Spleen (tissue), 13 donors: ENCODE data around the gene FMR1NB. TPM values are rescaled to one million over a fixed set of nuclear protein-coding genes. Genes with fewer than 3 reads are reported as not detected.

ENCODE experiments used
- DNase-seq: peaks from one replicate; pipeline ENCODE4 v3.0.0-alpha.2; 2020
- H3K27ac ChIP-seq, 8 donors: fragments of 200-600 bp; sonication (generic) in 7 of 8; 1 replicate in 4 of 8; 2 replicates in 4 of 8; pipeline versions ENCODE4 v1.5.0 to v1.8.0; 2016 to 2021; ENCODE audit warnings: inconsistent platforms in 4 of 8, mild to moderate bottlenecking in 4 of 8, moderate library complexity in 1 of 8
- H3K27me3 ChIP-seq, 7 donors: fragments of 200-600 bp; sonication (generic) in 6 of 7; replicated peaks in 1 of 7; 1 replicate in 4 of 7; 2 replicates in 3 of 7; pipeline versions ENCODE4 v1.5.0 to v1.8.0; 2016 to 2021; ENCODE audit warnings: inconsistent platforms in 3 of 7, mild to moderate bottlenecking in 1 of 7
- H3K36me3 ChIP-seq, 6 donors: fragments of 200-600 bp; sonication (generic) in 5 of 6; 1 replicate in 4 of 6; 2 replicates in 2 of 6; pipeline versions ENCODE4 v1.5.0 to v1.8.0; 2016 to 2021; ENCODE audit warnings: inconsistent platforms in 2 of 6
- H3K4me1 ChIP-seq, 6 donors: fragments of 200-600 bp; sonication (generic) in 5 of 6; 1 replicate in 3 of 6; 2 replicates in 3 of 6; pipeline versions ENCODE4 v1.5.0 to v1.8.0; 2016 to 2021; ENCODE audit warnings: inconsistent platforms in 3 of 6
- H3K4me3 ChIP-seq, 8 donors: fragments of 200-600 bp; sonication (generic) in 7 of 8; 1 replicate in 4 of 8; 2 replicates in 4 of 8; pipeline versions ENCODE4 v1.5.0 to v1.8.0; 2016 to 2021; ENCODE audit warnings: inconsistent platforms in 4 of 8, mild to moderate bottlenecking in 4 of 8, moderate library complexity in 2 of 8
- H3K9me3 ChIP-seq, 8 donors: fragments of 200-600 bp; sonication (generic) in 7 of 8; 1 replicate in 4 of 8; 2 replicates in 4 of 8; pipeline versions ENCODE4 v1.5.0 to v1.8.0; 2016 to 2021; ENCODE audit warnings: inconsistent platforms in 4 of 8
- CTCF ChIP-seq, 11 experiments: fragments of 200-600 bp in 7 of 11; fragments of 450-650 bp in 4 of 11; sonication (generic) in 4 of 11; IDR thresholded peaks in 8 of 11; conservative IDR thresholded peaks in 3 of 11; 1 replicate in 7 of 11; 2 replicates in 4 of 11; pipeline versions ENCODE4 v1.4.0 to v1.8.0; 2016 to 2021; ENCODE audit warnings: antibody characterized with exemption in 11 of 11, inconsistent platforms in 4 of 11, mild to moderate bottlenecking in 1 of 11
- POLR2A ChIP-seq, 3 donors: fragments of 450-650 bp; IDR thresholded peaks; one replicate each; pipeline ENCODE4 v1.5.1; 2017; ENCODE audit warnings: antibody characterized with exemption in 3 of 3, mild to moderate bottlenecking in 1 of 3
- POLR2AphosphoS5 ChIP-seq, 3 donors: sonication (generic); formaldehyde crosslinking; IDR thresholded peaks; one replicate each; pipeline ENCODE4 v1.5.1; 2017; ENCODE audit warnings: antibody characterized with exemption in 3 of 3
- WGBS, 5 donors: extraction: QIAGEN DNeasy Blood & Tissue Kit in 3 of 5; methylation state at CpG; one replicate each; pipeline versions ENCODE4 v1.1.5 to v1.1.7; 2013 to 2018; 5-methylcytosine and 5-hydroxymethylcytosine counted together
- intact Hi-C: fragments of 100-400 bp; cut with DNase I; formaldehyde crosslinking; loops from one replicate; pipeline ENCODE4 v1.15.0; 2023; ENCODE audit warnings: low total_unique reads
- long read RNA-seq, 2 donors: transcript quantifications; one replicate each; lab custom pipeline, GENCODE V29; 2026
- polyA plus RNA-seq, 3 donors: library from polyadenylated mRNA; stranded (reverse); fragments of 200-250 nt; gene quantifications; one replicate each; pipeline ENCODE4 v1.2.1, GENCODE V29; 2013
- total RNA-seq, 7 donors: library from RNA; depleted of rRNA in 3 of 7; stranded (reverse); fragments of >200 nt in 3 of 7; fragmentation: NEBNext Ultra II Directional in 4 of 7; extraction: Animal tissue kit (Norgen Biotek cat#: 25700) in 4 of 7; gene quantifications; one replicate each; pipeline versions ENCODE4 v1.1.0 to v1.2.1, GENCODE V29; 2016 to 2021
- donor health status: healthy with polysubstance abuse.
- donor health status: DM: no; HTN: no; CAD: no; lungs with moderate emphysema.
- donor health status: DM: no; HTN: no; CAD: no.
- donor health status: Bipolar disorder and iron deficiency.
- donor health status: healthy.
- donor health status: DM: no; HTN: no; CAD: no.
- donor health status: DM: yes; HTN: yes; CAD: no.

FMR1NB gene
- total RNA-seq (not detected), polyA plus RNA-seq (under 1 TPM in 2 of 3 donors, not detected in 1; 0.08 to 0.33 TPM)
- long read RNA-seq, donor 1: 0 reads
- long read RNA-seq, donor 2: 0 reads

- TF ChIP-seq CTCF (IDR thresholded peaks at IDR 0.05 in 8 of 11, conservative IDR thresholded peaks at IDR 0.05 in 3 of 11) (no peak), POLR2A (IDR thresholded peaks at IDR 0.05) (no peak), POLR2AphosphoS5 (IDR thresholded peaks at IDR 0.05) (no peak)
- H3K36me3 ChIP-seq: no peaks in the 10 kb centered on the region
- intact Hi-C loops: no loop called here
- no peaks in the 10 kb centered on the region for H3K9me3 ChIP-seq
- no peaks in the 10 kb centered on the region for H3K4me1 ChIP-seq
- no peak within 1 kb of the TSS for H3K4me3 ChIP-seq
- WGBS, 5 donors: 91 to 96% (median 95%) methylated on average over 4 to 35 of the region's 35 CpGs
- no peak within 1 kb of the TSS for H3K27ac ChIP-seq
- no peaks in the 10 kb centered on the region for H3K27me3 ChIP-seq
- no peak for DNase-seq
Observed at GRCh38 chrX:147981038-147981752, at the start of gene FMR1NB. Gene FMR1NB, plus strand, starts transcription at chrX:147981337. Its CDS starts 66 bp downstream, at chrX:147981403.

- H3K9me3 ChIP-seq: no peaks in the 10 kb centered on the region
- intact Hi-C loops: no loop called here
- H3K27me3 ChIP-seq: no peaks in the 10 kb centered on the region
- H3K4me3 ChIP-seq: no peak overlapping the region
- peaks cover 0 to 98% (median 14%) of the 10 kb centered on the region in 6 donors for H3K36me3 ChIP-seq
- H3K27ac ChIP-seq: no peak overlapping the region
- 86 to 100% (median 95%) methylated on average over 1 of the region's 1 CpG for WGBS, 5 donors
- H3K4me1 ChIP-seq: no peaks in the 10 kb centered on the region
- TF ChIP-seq POLR2AphosphoS5 (IDR thresholded peaks at IDR 0.05) (no peak), POLR2A (IDR thresholded peaks at IDR 0.05) (no peak), CTCF (IDR thresholded peaks at IDR 0.05 in 8 of 11, conservative IDR thresholded peaks at IDR 0.05 in 3 of 11) (no peak)
- no peak for DNase-seq
Observed at GRCh38 chrX:147933815-147934214, 47.3 kb upstream of the FMR1NB start.

- no peak for DNase-seq
- no peaks in the 10 kb centered on the region for H3K9me3 ChIP-seq
- intact Hi-C loops: no loop called here
- H3K4me1 ChIP-seq: no peaks in the 10 kb centered on the region
- WGBS, 5 donors: 67 to 95% (median 91%) methylated on average over 3 of the region's 3 CpGs
- H3K4me3 ChIP-seq: no peak overlapping the region
- H3K36me3 ChIP-seq: peaks cover 0 to 96% (median 15%) of the 10 kb centered on the region in 6 donors
- no peaks in the 10 kb centered on the region for H3K27me3 ChIP-seq
- TF ChIP-seq POLR2AphosphoS5 (IDR thresholded peaks at IDR 0.05): no peak
- TF ChIP-seq POLR2A (IDR thresholded peaks at IDR 0.05): no peak
- no peak for TF ChIP-seq CTCF (IDR thresholded peaks at IDR 0.05 in 8 of 11, conservative IDR thresholded peaks at IDR 0.05 in 3 of 11)
- H3K27ac ChIP-seq: no peak overlapping the region
Observed at GRCh38 chrX:147935156-147935758, 45.9 kb upstream of the FMR1NB start.

- Histone ChIP-seq H3K27me3 (no peaks in the 10 kb centered on the region), H3K4me3 (no peak overlapping the region), H3K4me1 (no peaks in the 10 kb centered on the region), H3K9me3 (no peaks in the 10 kb centered on the region), H3K27ac (no peak overlapping the region), H3K36me3 (peaks cover 0 to 95% (median 31%) of the 10 kb centered on the region in 6 donors)
- WGBS, 5 donors: 94 to 98% (median 95%) methylated on average over 5 of the region's 5 CpGs
- no peak for DNase-seq
- TF ChIP-seq POLR2A (IDR thresholded peaks at IDR 0.05) (no peak), CTCF (IDR thresholded peaks at IDR 0.05 in 8 of 11, conservative IDR thresholded peaks at IDR 0.05 in 3 of 11) (no peak), POLR2AphosphoS5 (IDR thresholded peaks at IDR 0.05) (no peak)
- intact Hi-C loops: no loop called here
Observed at GRCh38 chrX:147945286-147945685, 35.9 kb upstream of the FMR1NB start.
